ENCODE measurements around the gene SCNM1.

Gene SCNM1, protein sequence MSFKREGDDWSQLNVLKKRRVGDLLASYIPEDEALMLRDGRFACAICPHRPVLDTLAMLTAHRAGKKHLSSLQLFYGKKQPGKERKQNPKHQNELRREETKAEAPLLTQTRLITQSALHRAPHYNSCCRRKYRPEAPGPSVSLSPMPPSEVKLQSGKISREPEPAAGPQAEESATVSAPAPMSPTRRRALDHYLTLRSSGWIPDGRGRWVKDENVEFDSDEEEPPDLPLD

DNA sequence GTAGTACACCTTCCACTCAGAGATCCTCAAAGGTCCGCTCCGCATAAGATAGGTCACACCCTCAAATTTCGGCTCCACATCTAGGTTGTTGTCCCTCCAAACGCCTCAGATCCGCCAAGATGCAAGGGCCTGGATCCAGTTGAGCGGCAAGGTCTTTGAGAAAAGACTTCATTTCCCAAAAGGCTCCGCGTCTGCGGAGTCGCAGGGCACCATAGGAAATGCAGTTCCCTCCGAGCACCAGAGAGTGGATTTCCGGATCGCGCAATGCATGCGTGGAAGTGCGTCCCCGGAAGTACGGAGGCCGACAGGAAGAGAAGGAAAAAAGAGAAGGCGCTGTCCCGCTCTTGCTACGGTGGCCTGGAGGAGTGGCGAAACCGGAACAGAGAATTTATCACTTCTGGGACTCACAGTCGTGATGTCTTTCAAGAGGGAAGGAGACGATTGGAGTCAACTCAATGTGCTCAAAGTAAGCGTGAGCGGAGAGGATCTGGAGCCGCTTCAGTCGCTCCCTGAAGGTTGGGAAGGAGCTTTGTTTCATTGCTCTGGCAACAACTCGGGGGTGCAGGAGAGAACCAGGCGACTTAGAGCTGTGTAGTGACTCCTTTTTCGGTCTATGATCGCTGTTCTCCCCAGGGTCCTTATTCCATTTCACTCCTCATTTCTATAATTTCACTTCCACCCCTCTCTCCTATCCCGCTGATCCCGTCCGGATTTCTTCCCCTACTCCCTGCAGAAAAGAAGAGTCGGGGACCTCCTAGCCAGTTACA is at the start of gene SCNM1, which contains the start of gene LYSMD1:
TSS of gene SCNM1 (plus strand) at position 407 of the 767 bp plus-strand sequence. CDS start at position 416, 9 bp downstream.
TSS of gene LYSMD1 (minus strand) at position 165 of the 767 bp plus-strand sequence. CDS start 644 bp downstream, outside the sequence.
- DNase-seq (ENCODE audit: low spot score), result peak; percentile 99

- no peak for DNase-seq (ENCODE audit: low spot score)
These were observed 41.1 kb upstream of the SCNM1 start for GRCh38 chr1:151124763-151125403.

GRCh38 chr1:151128800-151129199 is 37.1 kb upstream of the SCNM1 start:
- DNase-seq (ENCODE audit: low spot score), result no peak

DNA sequence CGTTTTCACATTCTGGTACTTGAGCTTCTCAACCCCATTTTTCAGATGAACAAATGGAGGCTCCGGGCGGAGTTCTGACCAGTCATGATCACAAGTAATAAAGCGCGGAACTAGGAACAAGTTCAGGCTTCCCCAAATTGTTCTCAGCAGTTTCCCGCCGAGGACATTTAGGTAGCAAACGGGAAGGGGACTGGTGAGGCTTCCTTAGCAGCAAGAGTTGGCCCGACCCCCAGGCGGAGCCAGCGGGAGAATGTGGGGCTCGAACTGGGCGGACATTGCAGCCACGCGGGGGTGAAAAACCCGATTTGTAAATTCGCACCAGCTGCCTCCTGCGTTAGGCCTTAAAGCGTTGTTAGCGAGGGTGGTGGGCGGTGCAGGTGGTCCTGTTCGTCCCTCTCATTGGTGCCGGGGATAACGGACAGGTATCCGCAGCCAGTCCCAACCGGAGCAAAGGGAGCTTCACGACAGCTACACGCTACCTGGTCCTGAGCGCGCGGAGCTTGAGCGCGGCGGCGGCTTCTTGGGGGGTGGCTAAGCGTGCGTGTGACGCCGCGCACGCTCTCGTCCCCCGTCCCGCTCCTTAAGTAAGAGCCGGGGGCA is 34.9 kb upstream of the SCNM1 start:
- no peak for DNase-seq (ENCODE audit: low spot score)

GRCh38 chr1:151131701-151132334 is 34.1 kb upstream of the SCNM1 start:
- DNase-seq (ENCODE audit: low spot score), result no peak

DNA sequence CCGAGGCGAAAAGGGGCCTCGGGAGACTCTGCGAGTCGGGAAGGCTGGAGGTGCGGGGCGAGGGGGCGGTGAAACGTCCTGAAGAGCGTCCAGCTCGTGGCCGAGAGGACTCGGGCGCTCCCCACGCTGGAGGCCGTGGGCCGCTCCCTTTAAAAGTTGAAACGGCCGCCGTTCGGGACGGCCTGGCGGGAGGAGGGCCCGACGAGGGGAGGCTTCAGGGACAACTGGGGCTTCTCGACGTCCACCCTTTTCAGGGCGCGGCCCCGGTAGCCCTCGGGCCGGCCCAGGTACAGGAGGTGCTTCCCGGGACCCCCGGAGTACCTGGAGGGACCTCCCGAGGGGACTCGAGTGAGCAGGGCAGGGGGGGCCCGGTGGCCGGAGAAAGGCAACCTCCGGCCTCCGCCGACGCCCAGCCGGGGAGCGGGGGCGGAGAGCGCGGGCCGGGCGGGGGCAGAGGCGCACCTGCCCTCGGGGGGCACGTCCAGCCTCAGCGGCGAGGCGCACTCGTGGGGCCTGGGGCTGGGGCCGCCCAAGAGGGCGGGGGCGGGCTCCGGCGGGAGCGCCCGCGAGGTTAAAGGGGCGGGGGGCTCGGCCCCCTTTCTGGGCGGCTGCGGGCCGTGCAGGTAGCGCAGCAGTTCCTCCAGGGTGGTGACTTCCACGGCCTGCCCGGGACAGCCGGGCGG is 33.5 kb upstream of the SCNM1 start:
- no peak for DNase-seq (ENCODE audit: low spot score)

- no peak for DNase-seq (ENCODE audit: low spot score)
These were observed 32.7 kb upstream of the SCNM1 start for GRCh38 chr1:151133018-151133806.

DNA sequence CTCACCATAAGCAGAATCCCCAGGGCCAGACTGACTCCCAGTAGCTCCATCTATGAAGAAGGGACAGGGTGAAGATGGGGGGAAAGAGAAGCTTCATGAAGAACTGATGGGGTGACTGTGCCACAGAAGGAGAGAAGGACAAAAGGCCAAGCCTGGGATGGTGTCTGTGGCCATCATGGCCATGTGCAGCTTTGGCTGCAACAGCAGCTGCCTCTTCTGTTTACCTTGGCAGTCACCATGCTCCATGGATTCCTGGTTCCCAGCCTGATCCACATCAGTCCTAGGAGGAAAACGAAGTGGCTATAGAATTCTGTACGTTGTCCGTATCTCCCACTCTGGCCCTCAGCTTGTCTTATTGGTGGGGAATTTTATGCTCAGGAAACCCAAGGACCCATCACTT is 31.5 kb upstream of the SCNM1 start:
- DNase-seq (ENCODE audit: low spot score), result no peak

DNA sequence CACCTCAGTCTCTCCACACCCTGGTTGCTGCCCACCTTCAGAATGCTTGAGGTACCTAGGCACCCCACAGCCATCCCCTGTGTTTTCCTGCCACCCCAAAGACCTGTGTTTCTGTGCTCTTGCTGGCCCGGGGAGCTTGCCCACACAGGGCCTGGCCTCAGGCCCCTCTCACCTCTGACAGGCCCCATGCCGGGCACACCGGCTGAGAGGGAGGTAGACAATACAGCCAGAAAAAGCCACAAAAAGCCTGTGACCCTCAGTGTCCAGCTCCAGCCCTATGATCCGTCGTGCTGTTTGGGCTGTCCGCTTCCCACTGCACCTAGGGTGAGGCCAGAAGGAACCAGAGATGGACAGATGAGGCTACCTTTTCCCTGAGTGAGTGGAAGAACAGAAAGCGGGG is 31.0 kb upstream of the SCNM1 start:
- no peak for DNase-seq (ENCODE audit: low spot score)

DNA sequence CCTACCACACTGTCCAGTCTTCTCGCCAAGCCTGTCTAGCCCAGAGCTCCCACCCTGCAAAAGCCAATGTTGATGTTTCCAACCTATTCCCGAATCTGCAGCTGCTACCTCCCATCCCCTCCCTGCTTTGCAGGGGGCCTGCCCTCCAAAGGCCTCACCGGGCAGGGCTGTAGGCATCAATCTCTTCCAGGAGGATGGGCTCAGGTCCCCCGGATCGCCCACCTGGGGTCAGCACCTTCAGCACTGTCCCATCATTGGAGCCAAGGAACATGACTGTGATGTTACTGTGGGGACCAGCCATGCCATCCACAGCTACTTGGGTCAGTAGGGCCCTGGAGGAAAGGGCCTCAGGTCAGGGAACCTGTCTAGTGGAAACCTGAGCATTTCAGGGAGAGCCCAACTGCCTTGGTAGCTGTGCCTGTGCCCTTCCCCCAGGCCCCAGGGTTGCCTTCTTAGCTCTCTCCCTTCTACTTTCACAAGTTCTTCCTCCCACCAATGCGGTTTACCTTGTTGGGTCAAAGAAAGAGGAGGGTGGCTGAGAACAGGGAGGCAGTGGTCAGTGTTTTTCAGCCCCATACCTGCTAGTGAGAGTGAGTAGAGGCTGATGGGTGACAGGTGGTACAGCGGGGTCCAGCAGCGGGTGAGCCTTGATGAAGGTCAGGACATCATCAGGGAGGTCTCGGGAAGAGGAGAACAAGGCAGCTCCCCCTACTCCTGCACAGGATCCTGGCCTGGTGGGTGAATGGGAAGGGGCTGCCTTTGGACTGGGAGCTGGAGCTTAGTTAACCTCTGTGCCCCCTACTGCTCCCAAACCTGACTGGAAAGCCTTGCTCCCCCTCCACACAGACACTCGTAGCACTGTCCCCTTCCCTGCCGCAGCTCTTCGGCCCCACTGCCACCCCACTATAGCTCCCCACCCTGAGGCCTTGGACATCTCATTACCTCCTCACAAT is 30.2 kb upstream of the SCNM1 start:
- DNase-seq (ENCODE audit: low spot score), result no peak

DNA sequence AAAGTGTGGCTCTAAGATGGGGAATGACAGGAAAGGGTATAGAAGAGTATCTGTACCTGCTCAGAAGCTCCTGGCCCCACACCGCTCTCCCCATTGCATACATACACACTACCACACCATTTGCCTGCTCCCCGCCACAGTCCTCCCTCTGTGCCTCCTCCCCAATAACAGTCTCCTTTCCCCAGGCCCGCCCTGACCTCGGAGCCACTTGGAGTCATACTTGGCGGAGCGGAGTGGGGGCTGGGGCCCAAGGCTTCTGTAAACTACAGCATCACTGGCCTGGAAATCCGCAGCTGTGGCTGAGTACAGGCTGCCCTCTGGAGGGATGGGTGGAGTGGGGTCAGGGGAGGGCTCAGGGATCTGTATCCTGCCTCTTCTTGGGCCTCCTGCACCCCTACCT is 28.2 kb upstream of the SCNM1 start:
- DNase-seq (ENCODE audit: low spot score), result no peak

DNA sequence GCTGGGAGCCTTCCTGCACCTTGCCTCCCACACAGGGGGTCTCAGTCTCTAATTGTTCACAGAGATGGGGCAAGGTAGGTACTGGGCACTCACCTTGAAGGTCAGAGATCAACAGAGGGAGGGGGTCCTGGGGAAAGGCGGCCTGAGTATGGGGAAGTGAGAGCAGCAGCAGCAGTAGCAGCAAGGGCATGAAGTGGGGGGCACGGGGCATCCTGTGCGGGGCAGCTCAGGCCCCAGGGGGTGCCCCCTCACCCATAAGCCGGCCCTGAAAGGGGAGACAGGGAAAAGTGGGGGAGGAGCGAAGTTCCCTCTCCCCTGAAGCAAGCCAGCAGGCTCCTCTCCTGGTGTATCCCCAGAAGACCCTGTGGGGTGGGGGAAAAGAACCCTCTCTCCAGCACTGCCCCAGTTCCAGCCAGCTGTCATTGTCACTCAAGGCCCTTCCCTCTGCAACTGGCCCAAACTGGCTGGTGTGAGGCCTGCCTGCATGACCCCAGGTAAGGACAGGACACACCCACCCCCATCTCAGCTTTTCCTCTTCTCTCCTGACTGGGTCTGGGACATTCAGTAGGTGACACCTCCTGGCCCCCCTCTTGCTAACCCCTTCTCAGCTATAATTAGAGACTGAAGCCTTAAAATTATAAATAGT is 23.4 kb upstream of the SCNM1 start:
- DNase-seq (ENCODE audit: low spot score), result no peak

DNA sequence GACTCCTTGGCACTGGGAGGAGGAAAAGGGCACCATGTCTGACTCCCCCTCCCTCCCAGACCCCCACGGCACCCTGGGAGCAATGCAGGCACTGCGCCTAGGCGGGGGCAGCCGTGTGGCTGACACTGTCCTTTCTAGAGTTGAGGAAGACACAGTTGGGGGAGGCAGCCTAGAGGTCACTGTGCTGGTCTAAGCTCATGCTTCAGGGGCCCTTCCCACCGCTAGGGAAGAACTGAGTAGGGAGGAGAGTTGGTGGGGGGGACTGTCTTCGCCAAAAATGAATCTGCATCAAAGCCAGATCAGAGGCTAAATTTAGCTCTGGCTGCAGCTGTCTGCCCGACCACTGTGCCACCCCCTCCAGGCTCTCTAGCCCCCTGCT is 22.9 kb upstream of the SCNM1 start:
- no peak for DNase-seq (ENCODE audit: low spot score)

DNA sequence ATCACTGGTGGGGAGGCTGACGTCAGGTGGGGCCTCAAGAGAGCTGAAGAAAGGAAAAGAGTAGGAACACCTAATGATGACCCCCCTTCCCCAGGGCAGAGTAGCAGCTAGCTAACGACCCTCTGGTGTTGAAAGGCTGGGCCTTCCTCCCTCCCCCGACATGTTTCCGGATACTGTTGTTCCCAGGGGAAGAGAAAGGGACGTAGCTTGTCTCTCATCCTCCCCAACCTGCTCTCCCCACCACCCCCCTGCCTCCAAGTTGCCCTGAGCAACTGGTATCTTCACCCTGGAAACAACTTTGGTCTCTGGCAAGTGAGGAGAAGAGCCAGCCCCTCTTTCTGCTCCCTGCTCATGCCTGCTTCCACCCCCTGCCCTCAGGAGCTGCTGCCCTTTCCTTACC is 22.0 kb upstream of the SCNM1 start:
- no peak for DNase-seq (ENCODE audit: low spot score)

GRCh38 chr1:151144474-151145303 is 21.3 kb upstream of the SCNM1 start:
- DNase-seq (ENCODE audit: low spot score), result no peak

DNA sequence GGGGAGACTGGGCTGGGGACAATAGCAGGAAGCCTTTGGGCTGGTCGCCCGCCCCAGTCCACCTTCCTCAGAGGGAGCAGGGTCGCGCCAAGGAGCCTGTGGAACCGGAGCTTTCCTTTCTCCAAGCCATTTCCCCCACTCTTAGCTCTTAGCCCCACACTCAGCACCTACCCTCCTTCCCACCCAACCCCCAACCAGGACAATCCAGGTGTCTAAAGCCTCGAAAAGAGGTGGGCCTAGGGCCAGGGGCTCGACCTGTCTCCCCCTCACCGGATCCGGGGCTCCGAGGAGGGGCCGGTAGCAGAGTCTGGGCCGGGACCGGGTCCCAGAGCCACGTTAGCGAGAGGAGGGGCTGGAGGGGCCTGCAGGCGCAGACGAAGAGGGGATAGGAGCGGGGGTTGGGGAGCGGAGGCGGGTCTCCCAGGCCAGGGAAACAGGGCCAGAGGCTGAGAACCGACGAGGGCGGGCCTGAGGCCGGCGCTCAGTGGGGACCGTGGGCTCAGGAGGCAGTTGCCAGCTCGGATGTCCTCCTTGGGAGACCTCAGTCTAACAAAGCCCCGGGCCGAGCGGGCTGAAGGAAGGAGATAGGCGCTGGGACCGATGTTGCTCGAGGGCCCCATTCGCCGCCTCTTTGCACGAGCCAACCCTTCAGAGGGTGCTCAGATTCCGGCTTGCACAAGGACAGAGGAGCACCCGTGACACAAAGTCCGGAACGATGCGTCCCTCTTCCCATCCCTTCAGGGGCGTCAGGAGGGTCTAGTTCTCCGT is 20.5 kb upstream of the SCNM1 start:
- no peak for DNase-seq (ENCODE audit: low spot score)

DNA sequence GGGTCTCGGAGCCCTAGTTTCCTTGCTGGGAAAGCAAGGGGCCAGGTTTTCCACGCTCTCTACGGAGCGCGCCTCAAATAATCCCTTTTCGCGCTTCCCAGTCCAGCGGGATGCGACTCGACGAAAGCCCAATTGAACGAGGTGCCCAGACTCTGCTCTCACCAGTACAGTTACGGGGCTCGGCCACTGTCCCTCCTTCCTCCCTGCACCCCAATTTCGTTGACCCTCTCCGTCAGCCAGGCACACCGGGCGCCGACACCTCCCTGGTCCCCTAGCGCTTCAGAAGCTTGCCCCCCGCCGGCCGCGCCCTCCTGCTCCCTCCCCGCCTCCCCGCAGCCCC is 19.9 kb upstream of the SCNM1 start:
- no peak for DNase-seq (ENCODE audit: low spot score)

All from LoVo (cell line).